ENCODE results near the gene ATAD1. TPM values are rescaled to one million over a fixed set of nuclear protein-coding genes. Genes with fewer than 3 reads are reported as not detected.

The ATAD1 gene
- total and polyA plus RNA-seq, 2 of the 8 experiments (the other 6 are each of a cell fraction or from before 2014, with no cell fraction given): 8.9 to 35.3 TPM

- TF ChIP-seq TAF7 (optimal IDR thresholded peaks at IDR 0.05; ENCODE audit: borderline replicate concordance, low read depth, low read length) (peak; percentile 78), MAFK (IDR thresholded peaks at IDR 0.05; ENCODE audit: low read depth, low read length) (no peak), ASH2L (IDR thresholded peaks at IDR 0.05; ENCODE audit: low read length) (peak; percentile 90), TAF1 (IDR thresholded peaks at IDR 0.05; ENCODE audit: low read depth, low read length) (peak; percentile 96), SAP30 (IDR thresholded peaks at IDR 0.05; ENCODE audit: insufficient read depth, insufficient replicate concordance, low read length) (no peak), CREB1 (IDR thresholded peaks at IDR 0.05) (peak; percentile 75), CEBPB (IDR thresholded peaks at IDR 0.05; ENCODE audit: low read depth, low read length) (no peak), KDM1A (IDR thresholded peaks at IDR 0.05; ENCODE audit: borderline replicate concordance, low read length) (peak; percentile 53; the same call in 1 of the 2 replicates), CTCF (IDR thresholded peaks at IDR 0.05; ENCODE audit: control extremely low read depth in 1 of 3, insufficient read depth in 1 of 3, low read depth in 1 of 3, low read length in 3 of 3) (peak in 1 of 3 experiments; percentile 5; a peak in 1 of 4 replicates), SIX5 (IDR thresholded peaks at IDR 0.05; ENCODE audit: low read depth, low read length) (no peak), POLR2AphosphoS5 (IDR thresholded peaks at IDR 0.05; ENCODE audit: low read depth, low read length) (peak; percentile 75; the same call in 1 of the 2 replicates), NANOG (IDR thresholded peaks at IDR 0.05; ENCODE audit: insufficient read depth, low read depth, low read length, poor library complexity, severe bottlenecking) (peak; percentile 19), SUZ12 (IDR thresholded peaks at IDR 0.05; ENCODE audit: low read length) (peak; percentile 20; the same call in 1 of the 2 replicates), SIRT6 (IDR thresholded peaks at IDR 0.05; ENCODE audit: low read length) (no peak), TCF12 (IDR thresholded peaks at IDR 0.05; ENCODE audit: low read depth, low read length) (peak; percentile 70; the same call in 1 of the 2 replicates), CHD2 (IDR thresholded peaks at IDR 0.05; ENCODE audit: low read length) (peak; percentile 94), SP1 (IDR thresholded peaks at IDR 0.05; ENCODE audit: low read depth, low read length) (peak; percentile 100), PHF8 (conservative IDR thresholded peaks at IDR 0.05; ENCODE audit: low read depth, low read length) (peak; percentile 59; the same call in 1 of the 2 replicates), SRF (IDR thresholded peaks at IDR 0.05; ENCODE audit: low read depth, low read length) (0 out of 2 replicates have a peak, but pooled peaks have one; percentile 11), CBX5 (IDR thresholded peaks at IDR 0.05; ENCODE audit: low read depth, low read length) (no peak), E2F6 (IDR thresholded peaks at IDR 0.05) (peak; percentile 94), SP2 (IDR thresholded peaks at IDR 0.05; ENCODE audit: low read length) (no peak)
Measured at GRCh38 chr10:87861953-87862678, 44.1 kb upstream of the ATAD1 start (continued).

Measured in H1 (cell line).